ENCODE data around the gene CHST12.
"Not testable (repeated sequence)": the region's sequence is repeated elsewhere in the genome, so short reads cannot be mapped to it uniquely, and the experiment has no call there.

CHST12 gene

DNA sequence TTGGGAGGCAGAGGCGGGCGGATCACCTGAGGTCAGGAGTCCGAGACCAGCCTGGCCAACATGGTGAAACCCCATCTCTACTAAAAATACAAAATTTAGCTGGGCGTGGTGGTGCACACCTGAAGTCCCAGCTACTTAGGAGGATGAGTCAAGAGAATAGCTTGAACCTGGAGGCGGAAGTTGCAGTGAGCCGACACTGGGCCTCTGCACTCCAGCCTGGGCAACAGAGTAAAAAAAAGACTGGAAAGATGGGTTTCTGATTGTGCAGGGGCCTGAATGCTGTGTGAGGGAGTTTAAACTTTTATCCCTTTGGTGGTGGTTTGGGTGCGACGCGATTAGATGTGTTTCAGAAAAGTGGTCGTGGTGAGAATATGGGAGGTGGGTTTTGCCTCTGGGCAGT is 1.8 kb downstream of the CHST12 start:
- DNase-seq: no peak

DNA sequence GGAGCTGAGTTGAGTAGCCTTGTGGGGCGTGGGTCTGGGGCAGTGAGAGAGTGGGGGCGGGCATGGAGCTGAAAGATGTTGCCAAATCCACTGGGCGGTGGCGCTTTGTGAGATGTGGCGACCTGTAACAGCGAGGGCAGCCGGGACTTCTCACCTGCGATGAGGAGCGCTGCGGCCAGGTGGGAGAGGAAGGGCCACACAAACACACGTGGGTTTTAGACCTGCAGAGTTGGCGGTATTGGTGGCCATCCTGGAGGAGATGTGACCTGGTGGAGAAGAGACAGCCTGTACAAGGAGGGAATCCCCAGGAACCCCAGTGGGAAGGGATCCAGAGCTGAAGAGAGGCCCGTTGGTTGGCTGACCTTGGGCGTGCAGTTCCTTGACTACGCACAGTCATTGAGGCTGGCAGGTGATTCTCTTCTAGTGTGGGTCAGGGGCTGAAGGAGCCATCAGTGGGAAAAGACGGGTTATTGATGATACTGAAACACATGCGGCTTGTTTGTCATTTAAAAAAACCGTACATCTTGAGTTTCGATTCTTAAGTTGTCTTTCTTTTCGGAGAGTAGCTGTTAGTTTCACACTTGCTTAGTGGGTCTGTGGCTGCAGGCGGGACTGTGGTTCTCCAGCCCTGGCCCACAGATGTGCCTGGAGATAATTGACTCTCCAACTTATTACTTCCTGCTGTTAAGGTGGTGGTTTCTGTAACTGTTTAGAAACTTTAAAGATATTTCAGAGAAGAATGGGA is 2.4 kb downstream of the CHST12 start:
- peak; percentile 39 for DNase-seq

DNA sequence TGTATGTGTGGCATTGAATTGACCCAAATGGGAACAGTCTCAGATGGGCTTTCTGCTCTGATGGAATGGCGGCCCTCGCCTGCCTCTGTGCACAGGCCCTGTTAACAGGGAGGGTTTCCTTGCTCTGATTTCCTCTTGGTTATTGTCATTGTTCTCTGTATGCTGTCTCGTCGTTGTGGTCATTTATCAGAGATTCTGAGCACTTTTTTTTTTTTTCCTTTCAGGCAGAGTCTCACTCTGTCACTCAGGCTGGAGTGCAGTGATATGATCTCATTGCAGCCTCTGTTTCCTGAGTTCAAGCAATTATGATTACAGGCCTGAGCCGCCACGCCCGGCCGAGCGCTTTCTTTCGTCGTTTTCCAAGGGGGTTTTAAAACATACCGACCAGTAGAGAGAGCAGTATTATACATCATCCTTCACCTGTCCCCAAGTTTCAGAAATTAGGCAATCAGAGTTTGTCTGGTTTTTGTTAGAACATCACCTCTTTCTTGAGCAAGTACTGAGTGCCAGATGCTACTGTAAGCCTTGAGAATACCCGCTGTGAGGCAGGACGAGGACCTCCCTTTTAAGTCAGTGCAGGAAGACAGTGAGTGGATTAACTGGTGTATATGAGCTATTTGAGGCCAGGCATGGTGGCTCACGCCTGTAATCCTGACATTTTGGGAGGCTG is 6.5 kb downstream of the CHST12 start:
- no peak for DNase-seq

DNA sequence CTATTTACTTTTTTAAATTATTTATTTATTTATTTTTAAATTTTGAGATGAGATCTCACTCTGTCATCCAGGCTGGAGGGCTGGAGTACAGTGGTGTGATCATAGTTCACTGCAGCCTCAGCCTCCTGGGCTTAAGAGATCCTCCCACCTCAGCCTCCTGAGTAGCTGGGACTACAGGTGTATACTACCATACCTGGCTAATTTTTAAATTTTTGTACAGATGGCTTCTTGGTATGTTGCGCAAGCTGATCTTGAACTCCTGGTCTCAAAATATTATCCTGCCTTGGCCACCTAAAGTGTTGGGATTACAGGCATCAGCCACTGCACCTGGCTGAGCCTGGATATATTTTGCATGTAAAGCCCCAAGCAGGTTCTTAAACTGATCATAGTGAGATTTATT is 7.6 kb downstream of the CHST12 start:
- DNase-seq: no peak

DNA sequence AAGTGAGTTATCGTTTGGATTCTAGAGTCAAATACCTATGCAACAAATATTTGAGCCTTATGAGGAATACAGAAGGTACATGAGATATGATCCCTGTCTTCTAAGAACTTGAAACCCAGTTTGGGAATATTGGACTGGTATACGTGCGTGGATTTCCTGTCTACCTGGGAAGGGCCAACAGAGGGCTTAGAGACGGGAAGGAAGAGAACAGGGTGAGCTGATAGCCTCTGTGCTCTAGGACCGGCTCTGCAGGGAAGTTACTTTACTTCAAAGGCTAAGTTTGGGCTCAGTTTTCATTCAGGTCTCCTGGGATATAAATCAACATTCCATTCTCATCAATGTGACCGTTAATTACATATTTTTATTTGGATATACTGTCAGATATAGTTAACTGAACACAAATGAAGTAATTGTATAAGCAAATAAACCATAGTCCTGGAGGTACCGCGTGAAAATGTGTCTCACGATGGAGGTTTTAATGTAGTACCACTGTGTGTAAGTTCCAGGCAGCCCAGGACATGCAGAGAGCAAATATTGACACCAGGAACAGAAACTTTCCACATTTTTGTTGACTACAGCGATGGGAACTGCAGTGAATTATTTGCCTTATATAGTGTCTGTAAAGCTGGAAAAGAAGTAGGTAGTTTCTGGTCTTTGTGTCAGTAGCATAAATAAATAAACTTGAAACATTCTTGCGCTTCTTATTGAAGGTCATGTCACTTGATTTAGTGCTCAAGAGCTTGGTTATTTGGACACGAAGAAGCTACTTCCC is 8.6 kb downstream of the CHST12 start:
- DNase-seq: no peak

DNA sequence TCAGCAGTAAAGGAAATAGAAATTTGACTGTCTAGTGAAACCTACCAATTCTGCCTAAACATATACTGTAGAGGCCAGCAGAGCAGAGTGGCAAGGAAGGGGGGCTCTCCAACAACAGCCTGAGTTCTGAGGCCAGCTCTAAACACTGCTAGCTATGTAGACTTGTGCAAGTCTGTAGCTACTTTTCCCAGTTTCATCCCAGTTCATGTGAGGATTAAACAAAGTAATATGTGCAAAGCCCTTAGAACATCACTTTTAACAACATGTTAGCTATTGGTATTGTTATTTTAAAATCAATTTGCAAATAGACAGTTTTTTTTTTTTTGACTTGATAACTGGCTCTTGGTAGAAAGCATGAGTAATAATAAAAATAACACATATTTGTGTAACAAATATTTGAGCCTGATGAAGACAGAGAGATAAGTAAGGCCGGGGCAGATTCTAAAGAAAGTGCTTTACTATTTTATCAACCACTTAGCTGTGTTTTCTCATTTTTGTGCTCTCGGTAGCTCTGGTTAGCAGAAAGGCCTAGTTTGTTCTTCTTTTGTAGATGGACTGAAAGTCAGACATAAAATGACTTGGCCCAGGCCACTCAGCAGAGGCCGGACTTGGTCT is 9.3 kb downstream of the CHST12 start:
- DNase-seq: no peak

DNA sequence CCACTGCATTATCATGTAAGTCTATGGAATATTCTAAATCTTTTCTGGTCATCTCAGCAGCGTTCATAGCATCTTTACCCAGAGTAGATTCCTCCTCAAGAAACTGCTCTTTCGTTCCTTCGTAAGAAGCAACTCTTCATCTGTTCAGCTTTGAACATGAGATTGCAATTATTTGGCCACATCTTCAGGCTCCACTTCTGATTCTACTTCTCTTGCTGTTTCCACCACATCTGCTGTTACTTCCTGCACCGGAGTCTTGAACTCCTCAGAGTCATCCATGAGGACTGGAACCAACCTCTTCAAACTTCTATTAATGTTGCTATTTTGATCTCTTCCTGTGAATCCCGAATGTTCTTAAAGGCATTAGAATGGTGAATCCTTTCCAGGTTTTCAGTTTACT is 12.7 kb downstream of the CHST12 start:
- no peak for DNase-seq

DNA sequence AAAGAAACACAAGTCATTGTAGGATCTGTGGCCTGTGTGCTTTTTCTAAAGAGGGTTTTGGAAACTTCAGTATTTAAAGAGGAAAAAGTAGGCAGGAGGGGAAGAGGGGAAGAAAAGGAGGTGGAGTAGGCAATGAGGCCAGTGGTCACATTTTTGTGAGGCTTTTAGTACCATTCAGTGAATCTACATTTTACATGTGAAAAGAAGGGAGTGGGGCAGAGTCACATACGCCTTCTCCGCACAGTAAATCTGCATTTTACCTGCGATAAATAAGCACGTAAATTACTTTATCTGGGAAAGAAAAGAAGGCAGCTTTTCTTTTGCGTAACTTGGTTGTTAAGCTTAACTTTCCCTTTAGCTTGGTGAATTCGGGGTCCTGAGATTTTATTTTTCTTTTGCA is 13.2 kb downstream of the CHST12 start:
- DNase-seq: no peak

DNA sequence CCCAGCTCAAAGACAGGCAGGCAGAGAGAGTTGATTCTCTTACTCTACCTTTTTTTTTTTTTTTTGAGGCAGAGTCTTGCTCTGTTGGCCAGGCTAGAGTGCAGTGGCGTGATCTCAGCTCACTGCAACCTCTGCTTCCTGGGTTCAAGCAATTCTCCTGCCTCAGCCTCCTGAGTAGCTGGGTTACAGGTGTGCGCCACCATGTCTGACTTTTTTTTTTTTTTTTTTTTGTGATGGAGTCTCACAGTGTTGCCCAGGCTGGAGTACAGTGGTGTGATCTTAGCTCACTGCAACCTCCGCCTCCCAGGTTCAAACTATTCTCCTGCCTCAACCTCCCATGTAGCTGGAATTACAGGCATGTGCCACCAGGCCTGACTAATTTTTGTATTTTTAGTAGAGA is 13.8 kb downstream of the CHST12 start:
- DNase-seq: not testable (repeated sequence)

DNA sequence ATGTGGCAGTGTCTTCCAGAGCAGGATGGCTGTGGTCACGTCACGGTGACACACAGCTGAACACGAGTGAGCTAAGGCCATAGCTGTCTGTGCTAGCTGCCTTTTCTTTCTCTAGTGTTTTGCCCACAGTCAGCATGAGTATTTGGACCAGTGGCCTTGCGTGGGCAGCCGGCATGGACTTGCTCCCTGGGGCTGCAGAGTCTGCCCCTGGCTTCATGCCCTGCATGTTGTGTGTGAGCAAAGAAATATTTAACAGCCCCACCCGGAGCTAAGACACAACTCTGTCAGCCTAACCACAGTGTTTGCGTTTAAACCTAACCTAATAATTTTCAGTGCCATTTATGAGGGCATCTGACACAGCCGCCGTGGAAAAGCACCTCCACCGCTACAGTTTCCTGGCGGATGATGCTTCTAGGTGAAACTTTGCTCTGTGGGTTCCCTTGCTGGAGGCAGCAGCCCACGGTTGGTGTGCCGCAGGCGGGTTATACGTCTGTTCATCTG is 14.6 kb downstream of the CHST12 start:
- DNase-seq: peak; percentile 58

DNA sequence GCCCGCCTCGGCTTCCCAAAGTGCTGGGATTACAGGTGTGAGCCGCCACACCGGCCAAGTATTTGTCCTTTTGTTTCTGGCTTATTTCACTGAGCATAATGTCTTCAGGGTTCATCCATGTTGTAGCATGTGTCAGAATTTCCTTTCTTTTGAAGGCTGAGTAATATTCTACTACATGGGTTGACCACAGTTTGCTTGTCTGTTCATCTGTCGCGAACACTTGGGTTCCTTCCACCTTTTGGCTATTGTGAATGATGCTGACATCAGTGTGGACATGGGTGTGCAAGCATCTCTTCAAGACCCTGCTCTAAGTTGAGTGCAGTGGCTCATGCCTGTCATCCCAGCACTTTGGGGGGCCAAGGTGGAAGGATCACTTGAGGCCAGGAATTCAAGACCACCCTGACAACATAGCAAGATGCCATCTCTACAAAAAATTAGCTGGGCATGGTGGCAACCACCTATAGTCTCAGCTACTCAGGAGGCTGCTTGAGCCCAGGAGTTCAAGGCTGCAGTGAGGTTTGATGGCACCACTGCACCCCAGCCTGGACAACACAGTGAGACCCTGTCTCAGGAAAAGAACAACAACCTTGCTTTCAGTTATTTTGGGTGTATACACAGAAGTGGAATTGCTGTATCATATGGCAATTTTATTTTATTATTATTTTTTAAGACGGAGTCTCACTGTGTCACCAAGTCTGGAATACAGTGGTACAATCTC is 17.0 kb downstream of the CHST12 start:
- DNase-seq: no peak

DNA sequence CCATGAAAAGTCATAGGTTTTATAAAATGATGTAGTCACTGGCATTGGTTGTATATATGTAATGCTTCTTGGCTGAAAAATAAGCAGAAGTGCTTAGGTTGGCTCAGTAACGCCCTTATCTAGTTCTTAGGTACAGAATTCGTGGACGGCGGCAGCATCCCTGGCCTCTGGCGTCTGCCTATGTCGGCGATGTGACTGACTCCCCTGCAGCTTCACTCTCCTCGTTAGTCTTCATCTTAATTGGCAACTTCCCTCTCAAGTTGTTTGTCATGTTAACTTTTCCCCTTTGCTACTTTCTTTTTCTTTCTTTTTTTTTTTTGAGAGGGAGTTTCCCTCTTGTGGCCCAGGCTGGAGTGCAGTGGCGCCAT is 18.5 kb downstream of the CHST12 start:
- no peak for DNase-seq

DNA sequence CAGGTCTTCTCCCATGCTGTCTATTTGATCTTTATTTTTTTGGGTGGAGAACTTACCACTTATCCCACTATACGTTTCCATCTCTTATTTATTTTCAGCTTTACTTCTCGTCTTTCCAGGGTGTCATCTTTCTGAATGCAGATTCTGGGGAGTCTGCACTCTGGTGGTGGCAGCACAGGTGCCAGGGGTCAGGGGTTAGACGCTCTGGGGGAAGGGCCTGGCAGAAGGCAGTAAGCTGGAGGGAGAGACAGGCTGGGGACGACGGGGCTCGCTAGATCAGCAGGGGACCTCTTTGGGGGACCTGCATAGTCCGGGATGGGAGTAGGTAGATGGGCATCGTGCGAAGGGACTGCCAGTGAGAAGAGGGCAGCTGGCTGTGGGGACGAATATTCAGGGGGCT is 22.3 kb downstream of the CHST12 start:
- no peak for DNase-seq

DNA sequence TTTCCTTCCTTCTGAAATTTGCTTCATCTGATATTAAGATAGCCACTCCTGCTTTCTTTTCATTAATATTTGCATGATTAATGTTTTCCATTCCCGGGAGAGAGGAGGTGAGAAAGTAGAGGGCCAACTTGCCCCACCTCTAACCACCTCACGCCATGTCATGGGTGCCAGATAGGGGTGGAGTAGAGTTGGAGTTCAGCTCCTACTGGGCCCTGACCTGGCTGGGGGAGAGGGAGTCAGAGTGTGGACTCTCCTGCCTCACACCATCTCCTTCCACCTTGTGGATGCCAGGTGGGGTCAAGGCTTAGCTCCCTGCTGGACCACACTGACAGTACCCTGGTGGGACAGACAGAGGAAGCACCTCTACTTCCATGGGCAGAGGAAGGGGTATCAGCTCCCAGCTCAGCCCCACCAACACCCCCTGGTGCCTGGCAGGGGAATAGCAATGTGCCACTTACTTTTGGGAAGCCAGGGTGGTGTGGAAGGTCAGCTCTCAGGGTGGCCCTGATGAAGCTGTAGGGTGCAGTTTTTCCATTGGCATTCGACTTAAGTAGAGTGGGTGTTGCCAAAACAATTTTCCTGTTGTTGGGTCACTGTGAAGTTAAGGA is 28.0 kb downstream of the CHST12 start:
- peak; percentile 40 for DNase-seq

DNA sequence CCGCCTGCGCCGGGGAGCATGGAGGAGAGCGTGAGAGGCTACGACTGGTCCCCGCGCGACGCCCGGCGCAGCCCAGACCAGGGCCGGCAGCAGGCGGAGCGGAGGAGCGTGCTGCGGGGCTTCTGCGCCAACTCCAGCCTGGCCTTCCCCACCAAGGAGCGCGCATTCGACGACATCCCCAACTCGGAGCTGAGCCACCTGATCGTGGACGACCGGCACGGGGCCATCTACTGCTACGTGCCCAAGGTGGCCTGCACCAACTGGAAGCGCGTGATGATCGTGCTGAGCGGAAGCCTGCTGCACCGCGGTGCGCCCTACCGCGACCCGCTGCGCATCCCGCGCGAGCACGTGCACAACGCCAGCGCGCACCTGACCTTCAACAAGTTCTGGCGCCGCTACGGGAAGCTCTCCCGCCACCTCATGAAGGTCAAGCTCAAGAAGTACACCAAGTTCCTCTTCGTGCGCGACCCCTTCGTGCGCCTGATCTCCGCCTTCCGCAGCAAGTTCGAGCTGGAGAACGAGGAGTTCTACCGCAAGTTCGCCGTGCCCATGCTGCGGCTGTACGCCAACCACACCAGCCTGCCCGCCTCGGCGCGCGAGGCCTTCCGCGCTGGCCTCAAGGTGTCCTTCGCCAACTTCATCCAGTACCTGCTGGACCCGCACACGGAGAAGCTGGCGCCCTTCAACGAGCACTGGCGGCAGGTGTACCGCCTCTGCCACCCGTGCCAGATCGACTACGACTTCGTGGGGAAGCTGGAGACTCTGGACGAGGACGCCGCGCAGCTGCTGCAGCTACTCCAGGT is 29.7 kb downstream of the CHST12 start:
- DNase-seq: no peak

DNA sequence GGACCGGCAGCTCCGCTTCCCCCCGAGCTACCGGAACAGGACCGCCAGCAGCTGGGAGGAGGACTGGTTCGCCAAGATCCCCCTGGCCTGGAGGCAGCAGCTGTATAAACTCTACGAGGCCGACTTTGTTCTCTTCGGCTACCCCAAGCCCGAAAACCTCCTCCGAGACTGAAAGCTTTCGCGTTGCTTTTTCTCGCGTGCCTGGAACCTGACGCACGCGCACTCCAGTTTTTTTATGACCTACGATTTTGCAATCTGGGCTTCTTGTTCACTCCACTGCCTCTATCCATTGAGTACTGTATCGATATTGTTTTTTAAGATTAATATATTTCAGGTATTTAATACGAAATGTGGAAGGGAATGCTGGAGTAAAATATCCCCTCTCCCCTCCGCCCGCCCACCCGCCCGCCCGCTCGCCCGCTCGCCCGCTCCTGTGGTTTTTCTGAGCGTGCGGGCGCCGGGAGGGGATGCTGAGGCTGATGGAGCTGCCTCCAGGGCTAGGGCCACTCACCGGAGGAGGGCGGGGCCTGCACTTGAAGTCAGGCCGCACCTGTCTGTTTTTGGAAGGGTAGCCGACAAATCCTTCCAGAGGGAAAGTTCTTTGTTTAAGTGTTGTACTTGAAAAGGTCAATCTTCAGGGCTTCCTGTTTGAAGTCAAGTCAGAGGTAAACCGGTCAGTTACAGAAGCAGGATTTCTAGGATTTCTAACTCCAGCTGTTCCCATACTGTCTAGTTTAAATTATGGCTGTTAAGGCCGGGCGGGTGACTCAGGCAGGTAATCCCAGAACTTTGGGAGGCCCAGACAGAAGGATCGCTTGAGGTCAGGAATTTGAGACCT is 30.5 kb downstream of the CHST12 start:
- no peak for DNase-seq

DNA sequence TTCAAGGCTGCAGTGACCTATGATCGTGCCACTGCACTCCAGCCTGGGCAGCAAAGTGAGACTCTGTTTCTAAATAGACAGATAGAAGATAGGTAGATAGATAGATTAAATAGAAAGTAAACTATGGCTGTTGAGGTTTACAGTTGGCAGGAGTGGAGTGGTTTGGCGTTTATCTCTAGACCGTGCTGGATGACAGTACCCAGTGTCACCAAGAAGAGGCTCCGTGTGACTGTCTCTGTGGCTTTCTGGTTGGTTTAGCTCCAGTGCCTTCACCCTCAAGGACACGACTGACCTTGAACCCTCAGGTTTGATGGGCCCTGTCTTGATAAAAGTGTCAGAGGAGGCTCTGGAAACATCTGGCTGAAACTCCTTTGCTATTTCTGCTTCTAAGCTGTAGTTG is 31.7 kb downstream of the CHST12 start:
- no peak for DNase-seq

DNA sequence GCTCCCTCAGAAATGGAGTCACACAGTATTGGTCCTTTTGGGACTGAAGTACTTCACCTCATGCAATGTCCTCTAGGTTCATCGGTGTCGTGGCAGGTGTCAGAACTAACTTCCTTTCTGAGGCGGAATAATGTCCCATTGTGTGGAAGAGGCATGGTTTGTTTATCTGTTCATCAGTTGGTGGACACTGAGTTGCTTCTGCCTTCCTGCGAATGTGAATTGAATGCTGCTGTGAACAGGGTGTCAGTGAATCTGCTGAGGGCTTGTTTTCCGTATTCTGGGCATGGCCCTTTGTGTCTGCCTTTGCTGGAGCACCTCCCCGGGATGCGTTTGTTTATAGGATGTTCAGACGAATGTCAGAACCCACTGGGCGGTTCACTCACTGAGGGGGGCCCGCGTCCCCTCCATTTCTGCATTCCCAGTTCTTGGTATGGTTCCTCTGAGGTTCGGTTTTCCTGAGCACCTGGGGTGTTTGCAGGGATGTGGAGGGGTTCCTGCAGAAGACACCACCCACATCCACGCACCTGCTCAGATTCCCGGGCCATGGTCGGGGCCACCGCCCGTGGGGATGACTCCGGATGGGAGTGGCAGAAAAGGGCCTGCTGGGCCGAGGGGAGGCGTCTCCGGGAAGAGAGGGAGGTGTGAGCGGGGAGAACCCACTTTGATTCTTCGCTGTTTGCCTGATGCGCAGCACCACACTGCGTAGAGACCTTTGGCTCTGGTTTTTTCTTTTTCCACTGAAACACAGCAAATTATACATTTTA is 33.1 kb downstream of the CHST12 start:
- no peak for DNase-seq

DNA sequence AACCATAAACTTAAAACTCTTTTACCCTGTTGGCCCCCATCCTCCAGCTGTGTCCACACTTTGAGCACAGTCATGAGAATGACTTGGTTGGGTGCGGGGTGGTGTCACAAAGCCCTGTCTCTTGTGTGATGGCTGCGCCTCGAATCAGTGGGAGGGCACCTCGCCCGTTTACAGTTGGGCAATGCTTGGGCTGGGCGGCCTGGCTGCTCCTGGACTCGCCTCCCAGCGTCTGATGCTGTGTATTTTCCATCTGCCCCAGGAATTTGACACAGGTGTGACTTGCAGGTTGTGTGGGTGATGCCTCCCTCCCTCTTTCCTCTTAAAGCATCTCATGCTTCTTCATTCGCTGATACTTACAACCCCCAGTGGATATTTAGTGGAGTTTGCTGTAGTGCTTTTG is 33.7 kb downstream of the CHST12 start:
- DNase-seq: no peak
